SJSA1 (cell line): Measurements from ENCODE around the gene WWOX. TPM values are rescaled to one million over a fixed set of nuclear protein-coding genes. Genes with fewer than 3 reads are reported as not detected.

Experiments
- DNase-seq, 2 experiments: peaks; one replicate each; pipeline ENCODE4 v3.0.0-alpha.2; 2015 to 2020; ENCODE audit warnings: low spot score in 2 of 2, low read depth in 1 of 2
- H3K27ac ChIP-seq: fragments of 250-450 bp; sonication (Bioruptor Pico); 2 replicates; pipeline ENCODE4 v1.5.1; 2020; ENCODE audit warnings: mild to moderate bottlenecking, moderate library complexity
- H3K27me3 ChIP-seq: fragments of 250-450 bp; sonication (Bioruptor Pico); replicated peaks from 2 replicates; pipeline ENCODE4 v1.5.1; 2020; ENCODE audit warnings: mild to moderate bottlenecking, moderate library complexity
- H3K36me3 ChIP-seq: fragments of 250-450 bp; sonication (Bioruptor Pico); 2 replicates; pipeline ENCODE4 v1.5.1; 2020; ENCODE audit warnings: mild to moderate bottlenecking
- H3K4me1 ChIP-seq: fragments of 250-450 bp; sonication (Bioruptor Pico); replicated peaks from 2 replicates; pipeline ENCODE4 v1.6.1; 2021; ENCODE audit warnings: mild to moderate bottlenecking
- H3K4me3 ChIP-seq: fragments of 250-450 bp; sonication (Bioruptor Pico); 2 replicates; pipeline ENCODE4 v1.5.1; 2020; ENCODE audit warnings: mild to moderate bottlenecking
- H3K9me3 ChIP-seq: fragments of 250-450 bp; sonication (Bioruptor Pico); replicated peaks from 2 replicates; pipeline ENCODE4 v1.5.1; 2020; ENCODE audit warnings: mild to moderate bottlenecking
- total RNA-seq: library from RNA; depleted of rRNA; stranded (reverse); fragments of >200 nt; shearing (Covaris generic); gene quantifications from 2 replicates; pipeline ENCODE4 v1.2.3, GENCODE V29; 2014

The WWOX gene
- total RNA-seq, 1 experiment from 2014 or later: 13.4 TPM

- DNase-seq: no peak
These were observed 1093.5 kb downstream of the WWOX start for GRCh38 chr16:79192904-79193303.

GRCh38 chr16:79194291-79194690 lies 1094.8 kb downstream of the WWOX start:
- Histone ChIP-seq H3K4me1 (no peaks in the 10 kb centered on the region), H3K9me3 (no peaks in the 10 kb centered on the region), H3K27me3 (no peaks in the 10 kb centered on the region), H3K36me3 (no peaks in the 10 kb centered on the region), H3K4me3 (no peak overlapping the region), H3K27ac (no peak overlapping the region)
- no peak for DNase-seq

More at GRCh38 chr16:79192904-79193303, 1093.5 kb downstream of the WWOX start:
- Histone ChIP-seq H3K4me3 (no peak overlapping the region), H3K4me1 (no peaks in the 10 kb centered on the region), H3K27ac (no peak overlapping the region), H3K9me3 (no peaks in the 10 kb centered on the region), H3K27me3 (no peaks in the 10 kb centered on the region), H3K36me3 (no peaks in the 10 kb centered on the region)

GRCh38 chr16:79195938-79196337 lies 1096.5 kb downstream of the WWOX start:
- H3K27ac ChIP-seq: no peak overlapping the region
- H3K4me3 ChIP-seq: no peak overlapping the region
- H3K9me3 ChIP-seq: no peaks in the 10 kb centered on the region
- DNase-seq: no peak
- H3K4me1 ChIP-seq: no peaks in the 10 kb centered on the region
- H3K27me3 ChIP-seq: no peaks in the 10 kb centered on the region
- no peaks in the 10 kb centered on the region for H3K36me3 ChIP-seq

GRCh38 chr16:79201436-79201835 lies 1102.0 kb downstream of the WWOX start:
- no peak for DNase-seq
- Histone ChIP-seq H3K4me3 (no peak overlapping the region), H3K4me1 (no peaks in the 10 kb centered on the region), H3K36me3 (no peaks in the 10 kb centered on the region), H3K27me3 (no peaks in the 10 kb centered on the region), H3K9me3 (no peaks in the 10 kb centered on the region; the same call in 1 of the 2 replicates), H3K27ac (no peak overlapping the region)

- no peaks in the 10 kb centered on the region for H3K4me1 ChIP-seq
- no peak for DNase-seq
These were observed 1103.5 kb downstream of the WWOX start for GRCh38 chr16:79202977-79203376.

GRCh38 chr16:79204486-79204885 lies 1105.0 kb downstream of the WWOX start:
- Histone ChIP-seq H3K27me3 (no peaks in the 10 kb centered on the region), H3K27ac (no peak overlapping the region), H3K9me3 (no peaks in the 10 kb centered on the region; the same call in 1 of the 2 replicates), H3K36me3 (no peaks in the 10 kb centered on the region), H3K4me1 (no peaks in the 10 kb centered on the region), H3K4me3 (no peak overlapping the region)
- no peak for DNase-seq

More at GRCh38 chr16:79202977-79203376, 1103.5 kb downstream of the WWOX start:
- H3K36me3 ChIP-seq: no peaks in the 10 kb centered on the region
- H3K4me3 ChIP-seq: no peak overlapping the region
- H3K9me3 ChIP-seq: no peaks in the 10 kb centered on the region; the same call in 1 of the 2 replicates
- no peaks in the 10 kb centered on the region for H3K27me3 ChIP-seq
- H3K27ac ChIP-seq: no peak overlapping the region

GRCh38 chr16:79206889-79207288 lies 1107.4 kb downstream of the WWOX start:
- H3K27ac ChIP-seq: no peak overlapping the region
- no peaks in the 10 kb centered on the region for H3K4me1 ChIP-seq
- H3K27me3 ChIP-seq: no peaks in the 10 kb centered on the region
- no peak for DNase-seq
- H3K4me3 ChIP-seq: no peak overlapping the region
- no peaks in the 10 kb centered on the region; the same call in 1 of the 2 replicates for H3K9me3 ChIP-seq
- no peaks in the 10 kb centered on the region for H3K36me3 ChIP-seq

GRCh38 chr16:79209308-79209707 lies 1109.9 kb downstream of the WWOX start:
- H3K4me1 ChIP-seq: no peaks in the 10 kb centered on the region
- H3K36me3 ChIP-seq: no peaks in the 10 kb centered on the region
- no peak overlapping the region for H3K4me3 ChIP-seq
- no peak for DNase-seq
- no peaks in the 10 kb centered on the region for H3K27me3 ChIP-seq
- no peaks in the 10 kb centered on the region for H3K9me3 ChIP-seq
- H3K27ac ChIP-seq: no peak overlapping the region

GRCh38 chr16:79210607-79211006 lies 1111.2 kb downstream of the WWOX start:
- H3K27ac ChIP-seq: no peak overlapping the region
- H3K27me3 ChIP-seq: no peaks in the 10 kb centered on the region
- no peak overlapping the region for H3K4me3 ChIP-seq
- no peaks in the 10 kb centered on the region for H3K9me3 ChIP-seq
- DNase-seq: no peak
- no peaks in the 10 kb centered on the region for H3K36me3 ChIP-seq
- no peaks in the 10 kb centered on the region for H3K4me1 ChIP-seq

GRCh38 chr16:79211586-79211985 lies 1112.1 kb downstream of the WWOX start:
- Histone ChIP-seq H3K27ac (no peak overlapping the region), H3K36me3 (no peaks in the 10 kb centered on the region)

GRCh38 chr16:79212114-79212791 lies 1112.8 kb downstream of the WWOX start:
- no peak overlapping the region for H3K27ac ChIP-seq
- no peaks in the 10 kb centered on the region for H3K27me3 ChIP-seq
- no peaks in the 10 kb centered on the region for H3K9me3 ChIP-seq
- no peak overlapping the region for H3K4me3 ChIP-seq
- no peak for DNase-seq
- H3K4me1 ChIP-seq: no peaks in the 10 kb centered on the region
- H3K36me3 ChIP-seq: no peaks in the 10 kb centered on the region

More at GRCh38 chr16:79211586-79211985, 1112.1 kb downstream of the WWOX start:
- DNase-seq: no peak
- Histone ChIP-seq H3K27me3 (no peaks in the 10 kb centered on the region), H3K4me1 (no peaks in the 10 kb centered on the region), H3K4me3 (no peak overlapping the region), H3K9me3 (no peaks in the 10 kb centered on the region)

- DNase-seq: no peak
- no peaks in the 10 kb centered on the region for H3K4me1 ChIP-seq
- H3K27ac ChIP-seq: no peak overlapping the region
- no peaks in the 10 kb centered on the region for H3K36me3 ChIP-seq
- H3K27me3 ChIP-seq: no peaks in the 10 kb centered on the region
- no peaks in the 10 kb centered on the region for H3K9me3 ChIP-seq
- no peak overlapping the region for H3K4me3 ChIP-seq
These were observed 1113.8 kb downstream of the WWOX start for GRCh38 chr16:79213214-79213613.

- no peak overlapping the region for H3K27ac ChIP-seq
- no peak for DNase-seq
- no peaks in the 10 kb centered on the region for H3K27me3 ChIP-seq
- no peaks in the 10 kb centered on the region for H3K9me3 ChIP-seq
- no peak overlapping the region for H3K4me3 ChIP-seq
- no peaks in the 10 kb centered on the region for H3K4me1 ChIP-seq
- H3K36me3 ChIP-seq: no peaks in the 10 kb centered on the region
These were observed 1115.8 kb downstream of the WWOX start for GRCh38 chr16:79215289-79215688.

GRCh38 chr16:79217375-79218011 lies 1118.0 kb downstream of the WWOX start:
- no peak overlapping the region for H3K4me3 ChIP-seq
- no peaks in the 10 kb centered on the region for H3K36me3 ChIP-seq
- no peak for DNase-seq
- H3K27me3 ChIP-seq: no peaks in the 10 kb centered on the region
- no peaks in the 10 kb centered on the region for H3K4me1 ChIP-seq
- H3K27ac ChIP-seq: no peak overlapping the region
- no peaks in the 10 kb centered on the region for H3K9me3 ChIP-seq
